Smooth muscle cell (in vitro differentiated cells): Measurements from ENCODE around the gene ODF2L. TPM values are rescaled to one million over a fixed set of nuclear protein-coding genes. Genes with fewer than 3 reads are reported as not detected.

Experiments used
- DNase-seq: peaks from one replicate; lab custom pipeline; 2025; ENCODE audit not compliant: unreplicated experiment; lab: John Stamatoyannopoulos, UW
- H2AFZ ChIP-seq: fragments of 200-600 bp; sonication (generic); 2 replicates; pipeline ENCODE4 v1.6.0; 2016; ENCODE audit warnings: antibody characterized with exemption, low read depth, mild to moderate bottlenecking
- H3F3A ChIP-seq: fragments of 200-600 bp; sonication (generic); 2 replicates; pipeline ENCODE4 v1.6.0; 2017; ENCODE audit warnings: antibody characterized with exemption, low read depth
- H3K27ac ChIP-seq: fragments of 200-600 bp; sonication (generic); 2 replicates; pipeline ENCODE4 v1.5.1; 2016; ENCODE audit warnings: low read depth, mild to moderate bottlenecking
- H3K27me3 ChIP-seq: fragments of 200-600 bp; sonication (generic); 2 replicates; pipeline ENCODE4 v1.6.1; 2016; ENCODE audit warnings: low read depth, mild to moderate bottlenecking
- H3K36me3 ChIP-seq: fragments of 200-600 bp; sonication (generic); 2 replicates; pipeline ENCODE4 v1.5.1; 2016; ENCODE audit warnings: low read depth
- H3K4me1 ChIP-seq: fragments of 200-600 bp; sonication (generic); 2 replicates; pipeline ENCODE4 v1.5.1; 2016; ENCODE audit warnings: low read depth
- H3K4me2 ChIP-seq: fragments of 200-600 bp; sonication (generic); 2 replicates; pipeline ENCODE4 v1.6.0; 2016; ENCODE audit warnings: mild to moderate bottlenecking
- H3K4me3 ChIP-seq: fragments of 200-600 bp; sonication (generic); 2 replicates; pipeline ENCODE4 v1.5.1; 2016; ENCODE audit warnings: mild to moderate bottlenecking
- H3K79me2 ChIP-seq: fragments of 200-600 bp; sonication (generic); 2 replicates; pipeline ENCODE4 v1.6.0; 2016; ENCODE audit warnings: low read depth, mild to moderate bottlenecking
- H3K9ac ChIP-seq: fragments of 200-600 bp; sonication (generic); 2 replicates; pipeline ENCODE4 v1.6.0; 2016; ENCODE audit warnings: low read depth
- H3K9me3 ChIP-seq: fragments of 200-600 bp; sonication (generic); replicated peaks from 2 replicates; pipeline ENCODE4 v1.5.1; 2016; ENCODE audit warnings: low read depth
- H4K20me1 ChIP-seq: fragments of 200-600 bp; sonication (generic); 2 replicates; pipeline ENCODE4 v1.6.0; 2016; ENCODE audit warnings: low read depth
- WGBS: methylation state at CpG from one replicate; pipeline ENCODE4 v1.1.7; 2016; ENCODE audit warnings: low lambda C conversion rate; 5-methylcytosine and 5-hydroxymethylcytosine counted together
- polyA plus RNA-seq: library from polyadenylated mRNA; unstranded; fragments of >200 nt; fragmentation: Nextera tagmentation; extraction: Ambion mirVana; gene quantifications from 2 replicates; pipeline ENCODE4 v1.2.1, GENCODE V29; 2016
- total RNA-seq: library from RNA; depleted of rRNA; stranded (reverse); fragments of >200 nt; gene quantifications from 2 replicates; pipeline ENCODE4 v1.2.3, GENCODE V29; 2014
- TF ChIP-seq, protein P1 (sequence below): fragments of 200-600 bp; sonication (generic); IDR thresholded peaks from 2 replicates; pipeline ENCODE4 v1.5.1; 2017; ENCODE audit warnings: borderline replicate concordance, mild to moderate bottlenecking, antibody characterized with exemption; ENCODE audit not compliant: insufficient read depth, poor library complexity, severe bottlenecking

ODF2L gene
- total and polyA plus RNA-seq, 2 experiments from 2014 or later = 36.4 to 58.4 TPM

DNA sequence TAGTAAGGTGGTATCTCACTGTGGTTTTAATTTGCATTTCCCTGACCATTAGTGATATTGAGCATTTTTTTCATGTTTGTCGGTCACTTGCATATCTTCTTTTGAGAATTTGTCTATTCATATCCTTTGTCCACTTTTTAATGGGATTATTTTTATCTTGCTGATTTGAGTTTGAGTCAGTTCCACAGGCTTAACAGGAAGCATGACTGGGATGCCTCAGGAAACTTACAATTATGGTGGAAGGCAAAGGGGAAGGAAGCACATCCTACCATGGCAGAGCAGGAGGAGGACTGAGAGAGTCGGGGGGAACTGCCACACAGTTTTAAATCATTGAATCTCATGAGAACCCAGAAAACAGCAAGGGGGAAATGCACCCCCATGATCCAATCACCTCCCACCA is 51.1 kb downstream of the ODF2L start:
- WGBS = 97% methylated on average over 2 of the region's 2 CpGs
- H3K4me1 ChIP-seq = no peaks in the 10 kb centered on the region

DNA sequence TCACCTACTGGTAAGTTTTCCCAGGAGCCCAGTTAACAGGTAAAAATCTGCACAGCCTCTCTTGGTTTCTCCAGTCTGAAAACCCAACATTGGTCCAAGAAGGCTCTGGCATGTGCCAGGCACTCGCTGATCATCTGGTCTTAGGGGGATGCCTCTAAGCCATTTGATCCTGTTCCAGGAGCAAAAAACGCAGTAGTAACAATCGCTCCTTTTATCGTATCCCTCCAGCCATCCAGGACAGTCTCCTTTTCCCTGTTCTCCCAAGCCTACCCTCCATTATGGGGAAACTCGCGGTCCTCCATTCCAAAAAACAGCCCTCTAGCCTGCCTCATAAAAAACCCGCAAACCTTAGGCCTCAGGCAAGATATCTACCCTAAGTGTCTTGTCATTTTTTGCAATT is 56.2 kb downstream of the ODF2L start:
- 95% methylated on average over 7 of the region's 7 CpGs for WGBS
- Histone ChIP-seq H3K27me3 (peaks cover 3% of the 10 kb centered on the region), H3K9me3 (no peaks in the 10 kb centered on the region), H3K4me3 (no peak overlapping the region), H4K20me1 (no peaks in the 10 kb centered on the region), H2AFZ (no peak overlapping the region), H3F3A (no peaks in the 10 kb centered on the region), H3K4me2 (no peak overlapping the region), H3K27ac (no peak overlapping the region), H3K9ac (no peak overlapping the region), H3K79me2 (no peaks in the 10 kb centered on the region), H3K4me1 (no peaks in the 10 kb centered on the region), H3K36me3 (no peaks in the 10 kb centered on the region)
- TF ChIP-seq, protein P1, sequence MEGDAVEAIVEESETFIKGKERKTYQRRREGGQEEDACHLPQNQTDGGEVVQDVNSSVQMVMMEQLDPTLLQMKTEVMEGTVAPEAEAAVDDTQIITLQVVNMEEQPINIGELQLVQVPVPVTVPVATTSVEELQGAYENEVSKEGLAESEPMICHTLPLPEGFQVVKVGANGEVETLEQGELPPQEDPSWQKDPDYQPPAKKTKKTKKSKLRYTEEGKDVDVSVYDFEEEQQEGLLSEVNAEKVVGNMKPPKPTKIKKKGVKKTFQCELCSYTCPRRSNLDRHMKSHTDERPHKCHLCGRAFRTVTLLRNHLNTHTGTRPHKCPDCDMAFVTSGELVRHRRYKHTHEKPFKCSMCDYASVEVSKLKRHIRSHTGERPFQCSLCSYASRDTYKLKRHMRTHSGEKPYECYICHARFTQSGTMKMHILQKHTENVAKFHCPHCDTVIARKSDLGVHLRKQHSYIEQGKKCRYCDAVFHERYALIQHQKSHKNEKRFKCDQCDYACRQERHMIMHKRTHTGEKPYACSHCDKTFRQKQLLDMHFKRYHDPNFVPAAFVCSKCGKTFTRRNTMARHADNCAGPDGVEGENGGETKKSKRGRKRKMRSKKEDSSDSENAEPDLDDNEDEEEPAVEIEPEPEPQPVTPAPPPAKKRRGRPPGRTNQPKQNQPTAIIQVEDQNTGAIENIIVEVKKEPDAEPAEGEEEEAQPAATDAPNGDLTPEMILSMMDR = no peak
- DNase-seq = no peak

More for the DNA sequence above, 51.1 kb downstream of the ODF2L start:
- Histone ChIP-seq H2AFZ (no peak overlapping the region), H3K4me3 (no peak overlapping the region), H3K79me2 (no peaks in the 10 kb centered on the region), H3K9me3 (no peaks in the 10 kb centered on the region), H3F3A (no peaks in the 10 kb centered on the region), H3K27me3 (no peaks in the 10 kb centered on the region), H3K4me2 (no peak overlapping the region), H4K20me1 (no peaks in the 10 kb centered on the region), H3K27ac (no peak overlapping the region), H3K9ac (no peak overlapping the region), H3K36me3 (no peaks in the 10 kb centered on the region)
- TF ChIP-seq, protein P1 = no peak
- no peak for DNase-seq

DNA sequence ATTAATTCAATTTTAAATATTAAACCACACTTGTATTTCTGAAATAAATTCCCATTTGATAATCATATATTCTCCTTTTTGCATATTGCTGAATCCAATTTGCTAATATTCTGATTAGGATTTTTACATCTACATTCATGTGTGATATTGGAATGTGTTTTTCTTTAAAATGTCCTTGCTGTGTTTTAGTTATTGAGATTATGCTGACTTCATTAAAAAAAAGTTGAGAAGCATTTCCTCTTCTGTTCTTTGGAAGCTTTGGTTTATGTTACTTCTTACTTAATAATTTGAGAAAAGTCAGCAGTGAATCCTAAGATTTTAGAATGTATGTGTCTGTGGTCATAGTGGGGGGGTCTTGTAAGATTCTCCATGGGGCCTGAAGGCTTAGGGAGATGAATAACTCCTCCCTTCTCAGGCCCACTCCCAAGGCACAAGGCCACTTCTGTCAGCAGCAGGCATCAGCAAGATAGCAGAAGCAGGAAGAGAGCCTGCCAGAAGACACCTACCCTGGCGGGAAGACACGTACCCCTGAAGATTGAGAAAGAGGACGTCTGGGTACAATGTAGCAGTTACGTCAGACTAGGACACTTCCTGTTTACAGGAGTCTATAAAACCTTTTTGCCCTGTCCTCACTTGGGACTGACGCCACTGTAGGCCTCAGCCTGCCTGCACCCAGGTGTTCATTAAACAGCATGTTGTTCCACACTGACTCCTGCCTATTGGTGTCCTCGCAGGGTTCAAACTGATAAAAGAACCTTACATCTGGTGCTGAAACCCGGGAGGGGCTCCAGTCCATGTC is 56.9 kb downstream of the ODF2L start:
- Histone ChIP-seq H3K4me2 (no peak overlapping the region), H3K4me3 (no peak overlapping the region), H3K4me1 (no peaks in the 10 kb centered on the region), H3K9me3 (no peaks in the 10 kb centered on the region), H3K9ac (no peak overlapping the region), H3K27ac (no peak overlapping the region), H3F3A (no peaks in the 10 kb centered on the region), H3K27me3 (peaks cover 3% of the 10 kb centered on the region), H2AFZ (no peak overlapping the region), H4K20me1 (no peaks in the 10 kb centered on the region), H3K36me3 (no peaks in the 10 kb centered on the region), H3K79me2 (no peaks in the 10 kb centered on the region)
- no peak for DNase-seq
- WGBS = 71% methylated on average over 7 of the region's 7 CpGs
- TF ChIP-seq, protein P1 = no peak

DNA sequence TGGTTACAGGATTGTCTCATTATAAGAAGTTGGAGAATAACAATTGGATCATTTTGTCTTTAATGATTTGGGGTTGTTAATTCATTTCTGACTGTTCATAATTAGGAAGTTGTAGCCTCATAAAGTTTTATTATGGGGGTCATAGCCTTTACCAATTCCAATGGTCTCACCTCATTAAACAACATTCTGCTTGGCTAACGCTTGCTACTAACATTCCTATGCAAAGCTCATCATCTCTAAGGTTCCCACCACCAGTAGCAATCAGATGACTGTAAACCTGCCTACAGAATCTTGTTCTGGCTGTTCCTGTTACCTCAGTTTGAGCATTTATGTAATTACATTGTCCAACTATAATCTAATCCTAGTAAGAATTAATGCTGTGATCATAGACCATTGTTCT is 60.2 kb downstream of the ODF2L start:
- Histone ChIP-seq H3K27me3 (peaks cover 3% of the 10 kb centered on the region), H3K79me2 (no peaks in the 10 kb centered on the region), H3K27ac (no peak overlapping the region), H3K9me3 (no peaks in the 10 kb centered on the region), H3K4me1 (no peaks in the 10 kb centered on the region), H2AFZ (no peak overlapping the region), H3K36me3 (no peaks in the 10 kb centered on the region), H3K4me3 (no peak overlapping the region), H4K20me1 (no peaks in the 10 kb centered on the region), H3K9ac (no peak overlapping the region), H3F3A (no peaks in the 10 kb centered on the region), H3K4me2 (no peak overlapping the region)
- TF ChIP-seq, protein P1 = no peak
- WGBS = 54% methylated on average over 1 of the region's 1 CpG
- DNase-seq = no peak
